GM23338 (cell line): Measurements from ENCODE around the gene ZNF532. TPM values are rescaled to one million over a fixed set of nuclear protein-coding genes. Genes with fewer than 3 reads are reported as not detected.
A peak's percentile ranks its signal among the peaks of the same experiment; 100 is the strongest.

ENCODE experiments used
- ATAC-seq: fragments of 200-7000 bp; cut with Tn5 transposase; 3 replicates; pipeline ENCODE4 v1.9.1; 2020
- DNase-seq: peaks from one replicate; pipeline ENCODE4 v3.0.0-alpha.2; 2015; ENCODE audit warnings: low spot score
- H2AFZ ChIP-seq: fragments of 200-600 bp; sonication (generic); 2 replicates; pipeline ENCODE4 v1.8.0; 2016; ENCODE audit warnings: antibody characterized with exemption, mild to moderate bottlenecking, moderate library complexity
- H3F3A ChIP-seq: fragments of 200-600 bp; sonication (generic); replicated peaks from 2 replicates; pipeline ENCODE4 v1.8.0; 2017; ENCODE audit warnings: antibody characterized with exemption, mixed run types, low read depth
- H3K27ac ChIP-seq: fragments of 200-600 bp; sonication (generic); 2 replicates; pipeline ENCODE4 v1.6.1; 2016; ENCODE audit warnings: low read depth
- H3K27me3 ChIP-seq: fragments of 200-600 bp; sonication (generic); 2 replicates; pipeline ENCODE4 v1.8.0; 2016; ENCODE audit warnings: mild to moderate bottlenecking, mixed run types, moderate library complexity; ENCODE audit not compliant: insufficient read depth
- H3K36me3 ChIP-seq: fragments of 200-600 bp; sonication (generic); 2 replicates; pipeline ENCODE4 v1.8.0; 2016; ENCODE audit warnings: mild to moderate bottlenecking; ENCODE audit not compliant: insufficient read depth
- H3K4me1 ChIP-seq: fragments of 200-600 bp; sonication (generic); 2 replicates; pipeline ENCODE4 v1.8.0; 2016; ENCODE audit warnings: mild to moderate bottlenecking, moderate library complexity; ENCODE audit not compliant: insufficient read depth
- H3K4me2 ChIP-seq: fragments of 200-600 bp; sonication (generic); 2 replicates; pipeline ENCODE4 v1.7.1; 2017; ENCODE audit warnings: mixed run types
- H3K4me3 ChIP-seq: fragments of 200-600 bp; sonication (generic); 2 replicates; pipeline ENCODE4 v1.6.1; 2016; ENCODE audit warnings: mixed run types
- H3K79me2 ChIP-seq: fragments of 200-600 bp; sonication (generic); replicated peaks from 2 replicates; pipeline ENCODE4 v1.8.0; 2017; ENCODE audit warnings: mild to moderate bottlenecking; ENCODE audit not compliant: insufficient read depth
- H3K9me2 ChIP-seq: fragments of 200-600 bp; sonication (generic); 2 replicates; pipeline ENCODE4 v1.8.0; 2017; ENCODE audit not compliant: insufficient read depth
- H4K20me1 ChIP-seq: fragments of 200-600 bp; sonication (generic); replicated peaks from 2 replicates; pipeline ENCODE4 v1.8.0; 2017; ENCODE audit warnings: mild to moderate bottlenecking; ENCODE audit not compliant: insufficient read depth
- H3K27ac Mint-ChIP-seq: 2 replicates; pipeline ENCODE4 v1.8.0; 2020; ENCODE audit warnings: inconsistent platforms, mild to moderate bottlenecking, moderate library complexity, mixed read lengths
- H3K27me3 Mint-ChIP-seq: 3 replicates; pipeline ENCODE4 v1.8.0; 2022; ENCODE audit warnings: low read depth, mild to moderate bottlenecking, moderate library complexity, mixed read lengths, inconsistent platforms; ENCODE audit not compliant: insufficient read depth, poor library complexity
- H3K36me3 Mint-ChIP-seq: 3 replicates; pipeline ENCODE4 v1.8.0; 2021; ENCODE audit warnings: low read depth, mild to moderate bottlenecking, inconsistent platforms, moderate library complexity, mixed read lengths
- H3K4me1 Mint-ChIP-seq: 3 replicates; pipeline ENCODE4 v1.8.0; 2020; ENCODE audit warnings: mild to moderate bottlenecking, inconsistent platforms, mixed read lengths
- H3K4me3 Mint-ChIP-seq: 3 replicates; pipeline ENCODE4 v1.8.0; 2021; ENCODE audit warnings: moderate library complexity, mild to moderate bottlenecking, inconsistent platforms, mixed read lengths
- H3K9me3 Mint-ChIP-seq: 3 replicates; pipeline ENCODE4 v1.8.0; 2020; ENCODE audit warnings: moderate library complexity, mild to moderate bottlenecking, inconsistent platforms, mixed read lengths
- EZH2phosphoT487 ChIP-seq: fragments of 200-600 bp; sonication (generic); IDR thresholded peaks from one replicate; pipeline ENCODE4 v1.8.1; 2018; ENCODE audit warnings: antibody characterized with exemption; ENCODE audit not compliant: unreplicated experiment
- NANOG ChIP-seq: IDR thresholded peaks from 2 replicates; pipeline ENCODE4 v1.6.1; 2016; ENCODE audit warnings: antibody characterized with exemption, borderline replicate concordance
- ZNF114 ChIP-seq: fragments of 250-450 bp; sonication (Bioruptor Pico); IDR thresholded peaks from 2 replicates; pipeline ENCODE4 v1.5.0; 2020; ENCODE audit warnings: mild to moderate bottlenecking, moderate library complexity
- ZNF331 ChIP-seq: fragments of 250-450 bp; sonication (Bioruptor Pico); IDR thresholded peaks from 2 replicates; pipeline ENCODE4 v1.5.0; 2020; ENCODE audit warnings: low read depth, mild to moderate bottlenecking, moderate library complexity
- polyA plus RNA-seq: library from polyadenylated mRNA; unstranded; fragments of >200 nt; fragmentation: Nextera tagmentation; extraction: Ambion mirVana; gene quantifications from 2 replicates; pipeline ENCODE4 v1.2.1, GENCODE V29; 2016
- total RNA-seq: library from RNA; depleted of rRNA; stranded (reverse); fragments of >200 nt; shearing (Covaris generic); gene quantifications from 2 replicates; pipeline ENCODE4 v1.2.3, GENCODE V29; 2014
- TF ChIP-seq, protein P1 (sequence below): fragments of 250-450 bp; sonication (Bioruptor Pico); IDR thresholded peaks from 2 replicates; pipeline ENCODE4 v1.5.0; 2020; ENCODE audit warnings: mild to moderate bottlenecking, moderate library complexity
- TF ChIP-seq, protein P2 (sequence below): IDR thresholded peaks from 2 replicates; pipeline ENCODE4 v1.6.1; 2016; ENCODE audit warnings: antibody characterized with exemption

The ZNF532 gene
- total and polyA plus RNA-seq, 2 experiments from 2014 or later, result 51.5 to 225 TPM

DNA sequence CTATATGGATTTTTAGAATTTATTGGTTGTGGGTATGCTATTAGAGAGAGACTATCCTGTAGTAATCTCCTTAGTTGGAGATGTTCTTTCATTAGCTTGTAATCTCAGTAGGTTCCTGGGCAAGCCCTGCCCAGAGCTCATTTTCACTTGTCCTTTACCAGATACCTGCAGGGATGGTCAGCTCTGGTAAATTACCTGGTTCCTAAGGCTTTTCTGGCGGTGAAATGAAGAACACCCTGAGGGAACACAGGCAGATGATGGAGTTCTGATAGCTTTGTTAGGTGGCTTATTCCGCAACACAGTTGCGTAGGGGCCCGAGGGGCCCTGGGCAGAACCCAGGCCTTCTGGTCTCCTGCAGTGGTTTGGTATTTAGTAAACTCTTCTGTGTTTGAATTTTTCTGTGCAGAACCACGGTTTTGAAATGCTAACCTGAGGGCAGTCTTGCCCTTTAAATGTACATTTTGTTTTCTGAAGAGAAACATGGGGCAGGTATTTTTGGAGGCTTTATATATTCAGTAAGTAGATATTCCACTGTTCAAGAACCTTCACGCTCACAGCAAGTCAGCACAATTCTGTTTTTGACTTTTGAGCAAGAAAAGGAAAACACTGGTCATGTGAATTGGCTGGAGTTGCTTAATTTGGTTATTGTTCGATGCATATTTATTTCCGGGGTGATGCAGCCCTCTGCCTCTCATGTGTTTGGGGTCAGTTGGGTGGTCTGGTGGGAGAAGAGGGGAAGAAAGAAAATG is 22.4 kb downstream of the ZNF532 start (continued):
- TF ChIP-seq, protein P1, sequence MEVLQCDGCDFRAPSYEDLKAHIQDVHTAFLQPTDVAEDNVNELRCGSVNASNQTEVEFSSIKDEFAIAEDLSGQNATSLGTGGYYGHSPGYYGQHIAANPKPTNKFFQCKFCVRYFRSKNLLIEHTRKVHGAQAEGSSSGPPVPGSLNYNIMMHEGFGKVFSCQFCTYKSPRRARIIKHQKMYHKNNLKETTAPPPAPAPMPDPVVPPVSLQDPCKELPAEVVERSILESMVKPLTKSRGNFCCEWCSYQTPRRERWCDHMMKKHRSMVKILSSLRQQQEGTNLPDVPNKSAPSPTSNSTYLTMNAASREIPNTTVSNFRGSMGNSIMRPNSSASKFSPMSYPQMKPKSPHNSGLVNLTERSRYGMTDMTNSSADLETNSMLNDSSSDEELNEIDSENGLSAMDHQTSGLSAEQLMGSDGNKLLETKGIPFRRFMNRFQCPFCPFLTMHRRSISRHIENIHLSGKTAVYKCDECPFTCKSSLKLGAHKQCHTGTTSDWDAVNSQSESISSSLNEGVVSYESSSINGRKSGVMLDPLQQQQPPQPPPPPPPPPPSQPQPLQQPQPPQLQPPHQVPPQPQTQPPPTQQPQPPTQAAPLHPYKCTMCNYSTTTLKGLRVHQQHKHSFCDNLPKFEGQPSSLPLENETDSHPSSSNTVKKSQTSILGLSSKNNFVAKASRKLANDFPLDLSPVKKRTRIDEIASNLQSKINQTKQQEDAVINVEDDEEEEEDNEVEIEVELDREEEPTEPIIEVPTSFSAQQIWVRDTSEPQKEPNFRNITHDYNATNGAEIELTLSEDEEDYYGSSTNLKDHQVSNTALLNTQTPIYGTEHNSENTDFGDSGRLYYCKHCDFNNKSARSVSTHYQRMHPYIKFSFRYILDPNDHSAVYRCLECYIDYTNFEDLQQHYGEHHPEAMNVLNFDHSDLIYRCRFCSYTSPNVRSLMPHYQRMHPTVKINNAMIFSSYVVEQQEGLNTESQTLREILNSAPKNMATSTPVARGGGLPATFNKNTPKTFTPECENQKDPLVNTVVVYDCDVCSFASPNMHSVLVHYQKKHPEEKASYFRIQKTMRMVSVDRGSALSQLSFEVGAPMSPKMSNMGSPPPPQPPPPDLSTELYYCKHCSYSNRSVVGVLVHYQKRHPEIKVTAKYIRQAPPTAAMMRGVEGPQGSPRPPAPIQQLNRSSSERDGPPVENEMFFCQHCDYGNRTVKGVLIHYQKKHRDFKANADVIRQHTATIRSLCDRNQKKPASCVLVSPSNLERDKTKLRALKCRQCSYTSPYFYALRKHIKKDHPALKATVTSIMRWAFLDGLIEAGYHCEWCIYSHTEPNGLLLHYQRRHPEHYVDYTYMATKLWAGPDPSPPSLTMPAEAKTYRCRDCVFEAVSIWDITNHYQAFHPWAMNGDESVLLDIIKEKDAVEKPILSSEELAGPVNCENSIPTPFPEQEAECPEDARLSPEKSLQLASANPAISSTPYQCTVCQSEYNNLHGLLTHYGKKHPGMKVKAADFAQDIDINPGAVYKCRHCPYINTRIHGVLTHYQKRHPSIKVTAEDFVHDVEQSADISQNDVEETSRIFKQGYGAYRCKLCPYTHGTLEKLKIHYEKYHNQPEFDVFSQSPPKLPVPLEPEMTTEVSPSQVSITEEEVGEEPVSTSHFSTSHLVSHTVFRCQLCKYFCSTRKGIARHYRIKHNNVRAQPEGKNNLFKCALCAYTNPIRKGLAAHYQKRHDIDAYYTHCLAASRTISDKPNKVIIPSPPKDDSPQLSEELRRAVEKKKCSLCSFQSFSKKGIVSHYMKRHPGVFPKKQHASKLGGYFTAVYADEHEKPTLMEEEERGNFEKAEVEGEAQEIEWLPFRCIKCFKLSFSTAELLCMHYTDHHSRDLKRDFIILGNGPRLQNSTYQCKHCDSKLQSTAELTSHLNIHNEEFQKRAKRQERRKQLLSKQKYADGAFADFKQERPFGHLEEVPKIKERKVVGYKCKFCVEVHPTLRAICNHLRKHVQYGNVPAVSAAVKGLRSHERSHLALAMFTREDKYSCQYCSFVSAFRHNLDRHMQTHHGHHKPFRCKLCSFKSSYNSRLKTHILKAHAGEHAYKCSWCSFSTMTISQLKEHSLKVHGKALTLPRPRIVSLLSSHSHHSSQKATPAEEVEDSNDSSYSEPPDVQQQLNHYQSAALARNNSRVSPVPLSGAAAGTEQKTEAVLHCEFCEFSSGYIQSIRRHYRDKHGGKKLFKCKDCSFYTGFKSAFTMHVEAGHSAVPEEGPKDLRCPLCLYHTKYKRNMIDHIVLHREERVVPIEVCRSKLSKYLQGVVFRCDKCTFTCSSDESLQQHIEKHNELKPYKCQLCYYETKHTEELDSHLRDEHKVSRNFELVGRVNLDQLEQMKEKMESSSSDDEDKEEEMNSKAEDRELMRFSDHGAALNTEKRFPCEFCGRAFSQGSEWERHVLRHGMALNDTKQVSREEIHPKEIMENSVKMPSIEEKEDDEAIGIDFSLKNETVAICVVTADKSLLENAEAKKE (CRISPR knock-in tag), result no peak
- no peak for TF ChIP-seq NANOG
- no peak for TF ChIP-seq EZH2phosphoT487
- TF ChIP-seq, protein P2, sequence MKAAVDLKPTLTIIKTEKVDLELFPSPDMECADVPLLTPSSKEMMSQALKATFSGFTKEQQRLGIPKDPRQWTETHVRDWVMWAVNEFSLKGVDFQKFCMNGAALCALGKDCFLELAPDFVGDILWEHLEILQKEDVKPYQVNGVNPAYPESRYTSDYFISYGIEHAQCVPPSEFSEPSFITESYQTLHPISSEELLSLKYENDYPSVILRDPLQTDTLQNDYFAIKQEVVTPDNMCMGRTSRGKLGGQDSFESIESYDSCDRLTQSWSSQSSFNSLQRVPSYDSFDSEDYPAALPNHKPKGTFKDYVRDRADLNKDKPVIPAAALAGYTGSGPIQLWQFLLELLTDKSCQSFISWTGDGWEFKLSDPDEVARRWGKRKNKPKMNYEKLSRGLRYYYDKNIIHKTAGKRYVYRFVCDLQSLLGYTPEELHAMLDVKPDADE, result no peak

DNA sequence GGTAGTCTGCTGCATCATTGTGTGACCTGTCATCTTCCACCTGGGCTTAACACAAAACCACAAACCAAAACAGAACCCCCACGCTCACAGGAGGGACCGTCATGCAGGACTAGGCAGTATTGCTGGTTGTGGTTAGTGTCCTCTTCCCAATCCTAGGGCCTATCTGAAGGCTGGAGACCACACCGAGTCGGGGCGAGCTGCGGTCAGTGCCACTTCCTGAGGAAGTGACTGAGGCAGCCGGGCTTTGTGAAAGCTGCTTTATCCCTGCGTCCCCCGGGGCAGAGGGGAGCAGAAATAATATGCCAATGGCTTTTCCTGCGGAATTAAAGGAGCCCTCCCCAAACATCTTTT is 22.9 kb downstream of the ZNF532 start:
- H4K20me1 ChIP-seq, result peaks cover 34% of the 10 kb centered on the region
- peak overlapping the region; percentile 65 for H3K27ac ChIP-seq
- peaks cover 10% of the 10 kb centered on the region for H3K27me3 Mint-ChIP-seq
- DNase-seq (no peak), ATAC-seq (peak; percentile 25; the same call in 1 of the 3 replicates)
- no peaks in the 10 kb centered on the region for H3K27me3 ChIP-seq
- peaks cover 90% of the 10 kb centered on the region for H3K36me3 Mint-ChIP-seq
- H3K27ac Mint-ChIP-seq, result peak overlapping the region; percentile 43; the same call in 1 of the 2 replicates
- peaks cover 16% of the 10 kb centered on the region; the same call in 1 of the 2 replicates for H3F3A ChIP-seq
- H3K4me3 ChIP-seq, result no peak overlapping the region
- H3K9me3 Mint-ChIP-seq, result no peaks in the 10 kb centered on the region
- no peak overlapping the region for H2AFZ ChIP-seq
- peaks cover 98% of the 10 kb centered on the region for H3K79me2 ChIP-seq
- peaks cover 20% of the 10 kb centered on the region for H3K36me3 ChIP-seq
- H3K9me2 ChIP-seq, result no peaks in the 10 kb centered on the region
- H3K4me2 ChIP-seq, result no peak overlapping the region
- H3K4me1 ChIP-seq, result peaks cover 31% of the 10 kb centered on the region
- peaks cover 40% of the 10 kb centered on the region for H3K4me1 Mint-ChIP-seq
- H3K4me3 Mint-ChIP-seq, result no peak overlapping the region
- no peak for TF ChIP-seq ZNF331 (CRISPR knock-in tag)
- TF ChIP-seq ZNF114 (CRISPR knock-in tag), result no peak
- TF ChIP-seq, protein P1 (CRISPR knock-in tag), result no peak
- TF ChIP-seq NANOG, result no peak
